Suprapubic skin (tissue), 3 donors: Measurements from ENCODE around the gene UBE2QL1.

Experiments
- CTCF ChIP-seq, 2 donors: fragments of 200-600 bp in 1 of 2; fragments of 450-650 bp in 1 of 2; sonication (generic) in 1 of 2; IDR thresholded peaks; one replicate each; pipeline ENCODE4 v1.5.1; 2016 to 2019; ENCODE audit warnings: antibody characterized with exemption in 2 of 2, mild to moderate bottlenecking in 1 of 2, moderate library complexity in 1 of 2
- POLR2AphosphoS5 ChIP-seq, 3 donors: sonication (generic); formaldehyde crosslinking; IDR thresholded peaks; one replicate each; pipeline ENCODE4 v1.6.1; 2017; ENCODE audit warnings: antibody characterized with exemption in 3 of 3

DNA sequence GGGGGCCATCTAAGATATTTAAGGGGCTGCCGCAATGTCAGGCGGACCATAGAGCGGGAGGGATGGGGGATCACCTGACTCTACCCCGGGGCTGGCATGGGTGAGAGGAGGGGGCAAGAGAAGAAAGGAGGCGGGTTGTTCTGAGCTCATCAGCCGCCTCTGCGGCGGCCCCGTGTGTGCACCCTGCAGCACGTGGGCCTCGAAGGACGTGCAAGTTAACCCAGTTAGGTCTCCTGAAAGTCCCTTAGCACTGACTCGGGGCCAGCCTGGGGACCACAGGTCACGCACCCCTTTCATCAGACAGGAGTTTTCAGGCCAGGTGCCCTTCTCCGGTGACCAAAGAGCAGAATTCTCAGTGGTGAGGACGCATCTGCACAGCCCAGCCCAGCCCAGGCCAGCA is 58.0 kb downstream of the UBE2QL1 start:
- no peak for TF ChIP-seq POLR2AphosphoS5 (IDR thresholded peaks at IDR 0.05)
- no peak for TF ChIP-seq CTCF (IDR thresholded peaks at IDR 0.05)
